ENCODE results near the gene FBXW2.

The FBXW2 gene

DNA sequence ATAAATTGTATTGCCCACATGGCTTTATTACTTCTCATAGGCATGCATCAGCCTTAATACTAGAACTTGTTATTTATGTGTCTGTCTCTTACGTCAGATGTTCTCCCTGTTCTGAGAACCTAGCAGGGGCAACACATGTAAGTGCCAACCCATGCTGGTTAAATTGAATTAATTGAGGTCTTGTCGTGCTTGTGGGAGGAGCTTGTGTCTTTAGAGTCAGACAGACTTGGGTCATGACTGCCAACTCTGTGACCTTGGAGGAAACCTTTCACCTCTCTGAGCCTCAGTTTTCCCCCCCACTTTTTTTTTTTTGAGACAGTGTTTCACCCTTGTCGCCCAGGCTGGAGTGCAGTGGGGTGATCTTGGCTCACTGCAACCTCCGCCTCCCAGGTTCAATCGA lies 76.7 kb downstream of the FBXW2 start:
- no peak overlapping the region for H3K4me3 Mint-ChIP-seq
- H3K27me3 Mint-ChIP-seq, result no peaks in the 10 kb centered on the region
- no peaks in the 10 kb centered on the region for H3K36me3 Mint-ChIP-seq
- no peak overlapping the region for H3K27ac Mint-ChIP-seq
- H3K4me1 Mint-ChIP-seq, result peaks cover 22% of the 10 kb centered on the region
- no peaks in the 10 kb centered on the region for H3K9me3 Mint-ChIP-seq

- Mint-ChIP-seq H3K4me1 (peaks cover 32% of the 10 kb centered on the region), H3K4me3 (peak overlapping the region; percentile 85), H3K27ac (no peak overlapping the region), H3K27me3 (no peaks in the 10 kb centered on the region), H3K9me3 (no peaks in the 10 kb centered on the region), H3K36me3 (no peaks in the 10 kb centered on the region)
These were observed 77.8 kb downstream of the FBXW2 start for GRCh38 chr9:120715389-120715924.

DNA sequence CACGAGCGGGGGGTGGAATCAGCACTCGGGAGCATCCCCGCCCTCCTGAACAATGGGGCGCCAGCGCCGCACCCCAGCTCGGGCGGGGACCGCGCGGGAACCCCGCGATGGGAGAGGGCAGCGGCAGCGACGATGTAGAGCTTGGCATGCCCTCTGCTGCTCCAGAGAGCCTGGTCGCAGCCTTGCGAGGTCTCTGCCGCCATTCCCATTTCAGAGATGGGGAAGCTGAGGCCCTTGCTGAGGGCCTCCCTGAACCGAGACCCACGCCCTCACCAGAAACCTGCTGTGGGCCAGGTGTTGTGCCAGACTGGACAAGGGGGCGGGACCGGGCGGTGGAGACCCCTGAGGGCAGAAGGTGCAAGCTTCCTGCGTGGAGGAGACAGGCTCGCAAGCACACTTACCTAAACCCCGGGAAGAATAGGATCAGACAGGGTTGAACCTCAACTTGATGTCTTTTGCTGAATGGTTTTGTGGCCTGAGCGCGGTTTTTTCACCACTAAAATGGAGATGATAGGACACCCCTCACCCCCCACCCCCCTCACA lies 78.3 kb downstream of the FBXW2 start:
- Mint-ChIP-seq H3K9me3 (no peaks in the 10 kb centered on the region), H3K4me1 (peaks cover 33% of the 10 kb centered on the region), H3K36me3 (no peaks in the 10 kb centered on the region), H3K27ac (peak overlapping the region; percentile 68), H3K27me3 (no peaks in the 10 kb centered on the region), H3K4me3 (peak overlapping the region; percentile 85)

GRCh38 chr9:120714088-120714845 lies 78.9 kb downstream of the FBXW2 start, which contains the start of gene MEGF9:
Gene MEGF9, minus strand, starts transcription at chr9:120714470. Its CDS starts 112 bp downstream, at chr9:120714358.
- no peaks in the 10 kb centered on the region for H3K27me3 Mint-ChIP-seq
- peak within 1 kb of the TSS; percentile 89 for H3K4me3 Mint-ChIP-seq
- H3K9me3 Mint-ChIP-seq, result no peaks in the 10 kb centered on the region
- no peaks in the 10 kb centered on the region for H3K36me3 Mint-ChIP-seq
- H3K27ac Mint-ChIP-seq, result peak within 1 kb of the TSS; percentile 68
- peaks cover 35% of the 10 kb centered on the region for H3K4me1 Mint-ChIP-seq

GRCh38 chr9:120713257-120714087 lies 79.7 kb downstream of the FBXW2 start:
- no peaks in the 10 kb centered on the region for H3K27me3 Mint-ChIP-seq
- H3K9me3 Mint-ChIP-seq, result no peaks in the 10 kb centered on the region
- peaks cover 39% of the 10 kb centered on the region for H3K4me1 Mint-ChIP-seq
- peak overlapping the region; percentile 37 for H3K27ac Mint-ChIP-seq
- peak overlapping the region; percentile 89 for H3K4me3 Mint-ChIP-seq
- H3K36me3 Mint-ChIP-seq, result no peaks in the 10 kb centered on the region

DNA sequence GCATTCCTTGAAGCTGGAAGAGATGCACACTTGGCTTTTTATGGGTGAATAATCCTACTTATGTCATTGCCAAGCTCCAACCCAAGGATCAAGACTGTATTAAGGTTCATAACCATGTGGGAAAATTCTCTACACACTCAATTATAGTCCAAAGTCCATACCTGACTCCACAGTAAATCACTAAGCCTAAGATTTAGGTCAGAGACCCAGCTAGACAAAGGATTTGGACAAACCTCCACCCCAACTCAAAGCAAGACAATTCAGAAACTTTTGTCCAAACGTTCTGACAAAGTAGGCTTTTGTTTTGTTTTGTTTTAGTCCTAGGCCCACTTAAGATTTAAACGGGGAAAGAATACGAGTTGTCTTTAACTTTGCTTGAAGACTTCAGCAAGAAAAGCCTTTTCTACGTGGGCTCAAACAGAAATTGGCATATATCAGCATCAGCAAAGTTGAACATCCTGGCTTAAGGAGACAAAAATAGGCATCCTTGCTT lies 80.6 kb downstream of the FBXW2 start:
- H3K9me3 Mint-ChIP-seq, result no peaks in the 10 kb centered on the region
- no peaks in the 10 kb centered on the region for H3K27me3 Mint-ChIP-seq
- H3K27ac Mint-ChIP-seq, result peak overlapping the region; percentile 37
- peak overlapping the region; percentile 89 for H3K4me3 Mint-ChIP-seq
- H3K4me1 Mint-ChIP-seq, result peaks cover 39% of the 10 kb centered on the region
- H3K36me3 Mint-ChIP-seq, result no peaks in the 10 kb centered on the region

DNA sequence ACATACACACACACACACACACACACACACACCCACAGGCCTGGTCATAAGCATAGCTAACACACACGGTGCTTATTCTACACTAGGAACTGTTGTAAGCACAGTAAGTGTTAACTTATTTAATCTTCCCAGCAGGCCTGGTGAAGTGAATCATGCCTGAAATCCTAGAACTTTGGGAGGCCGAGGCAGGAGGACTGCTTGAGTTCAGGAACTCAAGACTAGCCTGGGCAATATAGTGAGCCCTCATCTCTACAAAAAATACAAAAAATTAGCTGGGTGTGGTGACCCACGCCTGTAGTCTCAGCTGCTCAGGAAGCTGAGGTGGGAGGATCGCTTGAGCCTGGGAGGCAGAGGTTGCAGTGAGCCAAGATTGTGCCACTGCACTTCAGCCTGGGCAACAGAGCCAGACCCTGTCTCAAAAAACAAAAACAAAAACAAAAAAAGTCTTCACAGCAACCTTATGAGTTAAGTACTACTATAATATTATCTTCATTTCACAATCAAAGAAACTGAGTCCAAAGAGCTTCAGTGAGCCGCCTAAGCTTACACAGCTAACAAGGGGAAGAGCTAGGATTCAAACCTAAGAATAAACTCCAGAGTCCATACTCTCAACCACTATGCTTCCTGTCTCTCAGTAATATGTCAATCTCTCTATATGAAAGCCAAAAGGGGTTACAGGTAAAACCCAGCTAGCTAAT lies 81.2 kb downstream of the FBXW2 start:
- H3K4me3 Mint-ChIP-seq, result peak overlapping the region; percentile 89
- no peaks in the 10 kb centered on the region for H3K9me3 Mint-ChIP-seq
- peak overlapping the region; percentile 37 for H3K27ac Mint-ChIP-seq
- no peaks in the 10 kb centered on the region for H3K27me3 Mint-ChIP-seq
- no peaks in the 10 kb centered on the region for H3K36me3 Mint-ChIP-seq
- H3K4me1 Mint-ChIP-seq, result peaks cover 45% of the 10 kb centered on the region

- Mint-ChIP-seq H3K9me3 (no peaks in the 10 kb centered on the region), H3K36me3 (no peaks in the 10 kb centered on the region), H3K27ac (peak overlapping the region; percentile 37), H3K27me3 (no peaks in the 10 kb centered on the region), H3K4me1 (peaks cover 49% of the 10 kb centered on the region), H3K4me3 (peak overlapping the region; percentile 39)
These were observed 81.9 kb downstream of the FBXW2 start for GRCh38 chr9:120711354-120711753.

GRCh38 chr9:120710110-120710981 lies 82.9 kb downstream of the FBXW2 start:
- H3K36me3 Mint-ChIP-seq, result no peaks in the 10 kb centered on the region
- no peaks in the 10 kb centered on the region for H3K9me3 Mint-ChIP-seq
- H3K4me1 Mint-ChIP-seq, result peaks cover 57% of the 10 kb centered on the region
- H3K27ac Mint-ChIP-seq, result peak overlapping the region; percentile 88
- H3K27me3 Mint-ChIP-seq, result no peaks in the 10 kb centered on the region
- peak overlapping the region; percentile 83 for H3K4me3 Mint-ChIP-seq

- Mint-ChIP-seq H3K4me1 (peaks cover 59% of the 10 kb centered on the region), H3K27ac (no peak overlapping the region), H3K27me3 (no peaks in the 10 kb centered on the region), H3K36me3 (peaks cover 6% of the 10 kb centered on the region), H3K4me3 (peak overlapping the region; percentile 51), H3K9me3 (no peaks in the 10 kb centered on the region)
These were observed 84.5 kb downstream of the FBXW2 start for GRCh38 chr9:120708526-120709224.

DNA sequence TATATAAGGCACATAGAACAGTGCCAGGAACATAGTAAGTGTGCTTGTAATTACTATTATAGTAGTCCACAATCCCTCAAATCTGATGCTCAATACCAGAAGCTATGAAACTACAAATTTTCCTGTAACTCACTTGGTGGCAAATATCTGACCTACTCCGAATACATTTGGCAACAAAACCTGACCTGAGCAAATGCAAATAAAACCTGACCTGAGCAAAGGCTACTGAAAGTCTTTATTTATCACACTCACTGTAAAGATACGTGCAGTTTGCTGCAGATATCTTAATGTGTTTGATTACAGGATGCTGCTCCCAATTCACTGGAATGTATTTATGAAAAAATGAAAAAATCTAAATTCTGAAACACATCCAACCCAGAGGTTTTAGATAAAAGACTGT lies 86.0 kb downstream of the FBXW2 start:
- no peak overlapping the region for H3K4me3 Mint-ChIP-seq
- peaks cover 48% of the 10 kb centered on the region for H3K4me1 Mint-ChIP-seq
- H3K36me3 Mint-ChIP-seq, result peaks cover 6% of the 10 kb centered on the region
- no peaks in the 10 kb centered on the region for H3K9me3 Mint-ChIP-seq
- H3K27ac Mint-ChIP-seq, result no peak overlapping the region
- no peaks in the 10 kb centered on the region for H3K27me3 Mint-ChIP-seq

All from activated naive CD4-positive, alpha-beta T cell treated with anti-CD3 and anti-CD28 coated beads, Interleukin-2, amount 50 U/mL, for 24 hours (primary cell).